HG03175 (cell line): ENCODE results near the gene SLC12A4.
"Not testable (repeated sequence)": the region's sequence is repeated elsewhere in the genome, so short reads cannot be mapped to it uniquely, and the experiment has no call there.

ENCODE experiments used
- ATAC-seq: cut with Tn5 transposase; IDR thresholded peaks from one replicate; pipeline ENCODE4 v1.9.1; 2021; ENCODE audit warnings: mild to moderate bottlenecking, moderate library complexity; ENCODE audit not compliant: unreplicated experiment

The SLC12A4 gene

DNA sequence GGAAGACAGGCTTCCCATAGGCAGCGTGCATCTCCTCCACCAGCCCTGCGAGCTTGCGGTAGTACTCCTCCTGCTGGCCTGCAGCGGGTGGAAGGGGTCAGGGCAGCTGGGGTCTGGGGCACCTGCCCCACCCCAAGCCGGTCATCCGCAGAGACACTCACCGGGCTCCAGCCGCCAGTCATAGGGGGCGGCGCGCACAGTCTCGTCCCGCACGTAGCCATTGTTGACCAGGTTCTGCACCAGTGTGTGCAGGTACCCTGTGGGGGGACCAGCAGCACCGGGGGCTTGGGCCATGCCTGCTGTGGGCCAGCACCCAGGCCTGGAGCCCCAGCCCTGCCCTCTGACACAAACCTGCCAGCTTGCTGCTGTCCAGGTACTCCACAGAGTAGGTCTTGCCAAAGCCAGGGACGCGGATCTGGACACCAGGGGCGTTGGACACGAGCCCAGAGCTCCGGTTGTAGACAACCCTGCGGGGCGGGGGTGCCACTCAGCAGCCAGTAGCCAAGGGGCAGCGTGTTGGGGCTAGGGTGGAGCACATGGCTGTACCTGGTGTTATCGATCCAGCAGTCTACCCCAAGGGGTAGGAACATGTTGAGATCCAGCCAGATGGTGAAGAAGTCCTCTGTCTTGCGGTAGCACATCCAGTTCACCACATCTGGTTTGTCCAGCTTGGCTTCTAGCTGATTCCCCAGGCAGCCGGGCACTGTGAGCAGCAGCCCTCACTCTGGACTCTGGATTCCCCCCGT lies 25.8 kb downstream of the SLC12A4 start:
- no peak for ATAC-seq

- no peak for ATAC-seq
Measured at GRCh38 chr16:67942200-67942509, 26.3 kb downstream of the SLC12A4 start.

DNA sequence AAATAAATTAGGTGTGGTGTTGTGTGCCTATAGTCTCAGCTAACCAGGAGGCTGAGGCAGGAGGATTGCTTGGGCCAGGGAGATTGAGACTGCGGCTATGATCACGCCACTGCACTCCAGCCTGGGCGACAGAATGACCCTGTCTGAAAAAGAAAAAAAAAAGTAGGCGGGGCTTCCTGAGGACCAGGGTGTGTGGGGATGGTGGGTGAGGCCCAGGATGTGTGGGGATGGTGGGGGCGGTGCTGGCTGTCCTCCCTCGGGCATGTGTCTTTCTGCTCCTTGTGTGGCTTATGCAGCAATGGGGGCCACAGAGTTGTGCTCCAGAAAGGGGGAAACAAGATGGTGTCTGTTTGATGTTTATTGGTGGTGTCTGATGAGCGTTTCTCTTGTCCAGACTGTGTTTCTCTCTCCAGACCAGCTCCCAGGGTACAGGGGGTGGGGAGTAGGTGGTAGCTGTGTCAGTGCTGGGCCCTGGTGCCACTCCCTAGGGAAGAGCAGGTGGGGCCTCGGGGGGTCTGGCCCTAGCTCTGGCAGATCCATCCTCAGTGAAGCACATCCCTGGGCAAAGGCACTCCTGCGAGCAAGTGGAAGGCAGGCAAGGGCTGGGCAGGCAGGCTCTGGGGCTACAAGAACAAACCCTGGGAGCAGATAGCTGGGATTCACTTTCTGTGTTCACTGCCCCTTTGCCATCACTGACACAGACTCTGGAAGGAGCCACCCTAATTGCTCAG lies 26.8 kb downstream of the SLC12A4 start:
- ATAC-seq: no peak

GRCh38 chr16:67940446-67941089 lies 27.9 kb downstream of the SLC12A4 start:
- ATAC-seq: no peak

GRCh38 chr16:67939507-67940445 lies 28.7 kb downstream of the SLC12A4 start:
- no peak for ATAC-seq

DNA sequence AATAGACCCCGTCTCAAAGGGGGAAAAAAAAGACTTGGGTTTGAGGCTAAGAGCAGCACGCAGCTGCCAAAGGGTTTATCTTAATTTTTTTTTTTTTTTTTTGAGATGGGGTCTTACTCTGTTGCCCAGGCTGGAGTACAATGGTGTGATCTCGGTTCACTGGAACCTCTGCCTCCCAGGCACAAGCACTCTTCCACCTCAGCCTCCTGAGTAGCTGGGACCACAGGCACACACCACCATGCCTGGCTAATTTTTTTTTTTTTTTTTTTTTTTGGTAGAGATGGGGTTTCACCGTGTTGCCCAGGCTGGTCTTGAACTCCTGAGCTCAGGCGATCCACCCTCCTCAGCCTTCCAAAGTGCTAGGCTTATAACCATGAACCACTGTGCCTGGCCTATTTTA lies 30.7 kb downstream of the SLC12A4 start:
- not testable (repeated sequence) for ATAC-seq

GRCh38 chr16:67936880-67937605 lies 31.4 kb downstream of the SLC12A4 start:
- peak; percentile 59 for ATAC-seq

GRCh38 chr16:67936124-67936879 lies 32.1 kb downstream of the SLC12A4 start, which contains the start of gene PSMB10:
PSMB10 (minus strand) TSS chr16:67936850; CDS start chr16:67936749, 101 bp downstream.
- no peak for ATAC-seq

DNA sequence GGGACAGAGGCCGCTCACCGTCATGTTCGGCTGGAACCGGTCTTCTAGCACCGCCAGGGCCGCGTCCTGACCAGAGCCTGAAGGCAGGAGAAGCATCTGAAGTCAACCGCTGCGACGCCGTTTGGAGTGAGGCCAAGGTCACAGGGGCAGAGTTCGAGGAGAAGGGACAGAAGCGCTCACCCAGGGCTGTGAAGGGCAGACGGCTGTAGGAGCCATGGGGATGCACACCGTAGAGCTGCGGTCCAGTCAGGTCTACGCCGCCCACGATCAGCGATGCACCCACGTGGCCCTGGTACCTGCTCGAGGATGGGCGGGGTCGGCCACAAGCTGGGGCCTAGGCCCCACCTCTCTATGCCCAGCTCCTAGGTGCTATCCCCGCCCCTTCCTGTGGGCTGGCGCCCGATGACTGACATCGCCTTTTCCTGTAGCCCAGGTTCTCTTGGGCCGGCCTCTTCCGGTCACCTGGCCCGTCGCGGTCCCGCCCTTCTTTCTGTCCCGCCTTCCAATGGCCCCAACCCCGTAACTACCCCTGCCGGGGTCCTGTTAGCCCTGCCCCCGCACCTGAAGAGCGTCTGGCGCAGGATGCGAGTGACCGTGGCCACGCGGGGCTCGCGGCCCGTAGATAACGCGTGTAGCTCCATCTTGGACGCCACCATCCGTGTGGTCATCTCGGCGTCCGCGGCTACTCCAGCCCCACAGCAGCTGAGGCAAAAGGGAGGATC lies 32.9 kb downstream of the SLC12A4 start:
- ATAC-seq: peak; percentile 93

- no peak for ATAC-seq
Measured at GRCh38 chr16:67935101-67935401, 33.4 kb downstream of the SLC12A4 start.

GRCh38 chr16:67934306-67935100 lies 33.9 kb downstream of the SLC12A4 start:
- ATAC-seq: no peak

- no peak for ATAC-seq
Measured at GRCh38 chr16:67933805-67934204, 34.6 kb downstream of the SLC12A4 start.

- ATAC-seq: no peak
Measured at GRCh38 chr16:67932462-67932840, 36.0 kb downstream of the SLC12A4 start.

GRCh38 chr16:67931712-67932461 lies 36.5 kb downstream of the SLC12A4 start, which contains the start of gene CTRL:
CTRL (minus strand) TSS chr16:67931862; CDS start chr16:67931852, 10 bp downstream.
- ATAC-seq: no peak

GRCh38 chr16:67930678-67931211 lies 37.7 kb downstream of the SLC12A4 start:
- no peak for ATAC-seq

DNA sequence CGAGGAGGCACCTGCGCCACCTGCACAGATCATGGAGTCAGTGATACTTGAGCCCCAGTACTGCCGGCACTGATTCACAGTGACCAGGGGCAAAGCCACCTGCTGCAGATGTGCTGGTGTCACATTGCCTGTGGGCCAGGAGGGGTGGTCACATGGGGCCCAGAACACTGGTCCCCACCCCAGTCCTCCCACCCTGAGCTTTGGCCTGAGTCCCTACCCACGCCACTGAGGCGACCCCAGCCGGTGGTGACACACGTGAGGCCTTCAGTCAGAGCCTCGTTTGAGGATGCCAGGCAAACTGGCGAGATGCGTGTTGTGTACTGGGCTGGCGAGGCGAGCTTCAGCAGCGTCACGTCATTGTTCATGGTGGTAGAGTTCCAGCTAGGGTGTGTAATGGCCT lies 38.2 kb downstream of the SLC12A4 start:
- no peak for ATAC-seq
